Activated CD4-positive, alpha-beta T cell treated with anti-CD3 and anti-CD28 coated beads for 1 hour (primary cell): ENCODE results near the gene TMEM132D.

Source experiments
- DNase-seq: peaks from one replicate; pipeline ENCODE4 v3.0.0-alpha.2; 2020

Gene TMEM132D

GRCh38 chr12:129305851-129306250 is 598.0 kb downstream of the TMEM132D start:
- no peak for DNase-seq

- DNase-seq, result no peak
Measured at GRCh38 chr12:129304529-129304928, 599.3 kb downstream of the TMEM132D start.

DNA sequence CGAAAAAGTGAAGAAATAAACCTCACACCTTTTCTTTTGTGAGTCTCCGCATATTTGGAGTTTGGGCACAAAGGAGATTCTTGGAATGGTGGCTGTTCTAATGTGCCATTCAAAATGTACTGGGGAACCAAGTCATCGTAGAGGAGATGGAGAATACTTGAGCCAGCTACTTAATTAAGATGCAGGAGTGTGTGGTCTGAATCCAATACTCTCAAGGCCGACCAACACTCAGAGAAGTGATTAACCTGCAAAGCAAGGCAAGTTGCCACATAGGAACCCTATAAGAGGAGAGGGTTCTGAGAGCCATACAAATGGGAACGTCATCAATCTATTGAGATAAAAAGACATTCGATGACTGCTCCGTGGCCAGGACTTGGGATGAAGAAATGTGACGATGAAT is 603.8 kb downstream of the TMEM132D start:
- no peak for DNase-seq

DNA sequence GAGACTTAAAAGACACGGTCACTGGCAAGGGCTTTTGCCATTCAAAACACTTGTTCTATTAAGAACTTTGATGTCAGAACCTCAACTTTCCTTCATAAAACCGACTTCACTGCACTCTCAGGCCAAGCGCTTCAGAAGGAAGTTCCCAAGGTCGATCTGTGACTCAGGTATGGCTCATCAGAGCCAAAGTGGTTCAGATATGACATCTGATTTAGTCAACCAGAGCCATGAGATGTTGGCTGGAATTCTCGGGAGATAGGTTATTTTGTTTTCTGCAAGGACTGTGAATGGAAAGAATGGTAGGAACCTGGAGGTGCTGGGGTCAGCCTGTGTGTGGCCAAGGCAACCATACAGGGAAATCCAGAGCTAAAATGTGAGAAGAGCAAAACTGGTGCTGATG is 604.9 kb downstream of the TMEM132D start:
- no peak for DNase-seq

DNA sequence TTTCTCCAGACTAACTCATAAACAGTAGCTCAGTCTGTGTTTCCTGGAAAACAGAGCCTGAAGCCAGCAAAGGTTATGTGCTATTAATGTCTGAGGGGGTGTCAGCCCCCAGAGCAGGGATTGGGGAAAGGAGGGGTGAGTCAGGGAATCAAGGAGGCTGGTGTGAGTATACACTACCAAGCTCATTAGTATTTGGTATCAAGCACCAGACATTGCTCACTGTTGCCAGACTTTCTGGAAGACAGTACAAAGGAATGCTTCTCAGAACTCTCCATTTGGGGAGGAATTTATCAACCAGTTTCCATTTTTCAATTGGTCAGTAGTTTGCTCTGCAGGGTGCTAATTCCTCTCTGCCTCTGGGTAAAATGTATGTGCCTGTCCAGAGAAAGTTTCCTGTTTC is 607.2 kb downstream of the TMEM132D start:
- DNase-seq, result no peak

GRCh38 chr12:129294868-129295267 is 609.0 kb downstream of the TMEM132D start:
- no peak for DNase-seq

DNA sequence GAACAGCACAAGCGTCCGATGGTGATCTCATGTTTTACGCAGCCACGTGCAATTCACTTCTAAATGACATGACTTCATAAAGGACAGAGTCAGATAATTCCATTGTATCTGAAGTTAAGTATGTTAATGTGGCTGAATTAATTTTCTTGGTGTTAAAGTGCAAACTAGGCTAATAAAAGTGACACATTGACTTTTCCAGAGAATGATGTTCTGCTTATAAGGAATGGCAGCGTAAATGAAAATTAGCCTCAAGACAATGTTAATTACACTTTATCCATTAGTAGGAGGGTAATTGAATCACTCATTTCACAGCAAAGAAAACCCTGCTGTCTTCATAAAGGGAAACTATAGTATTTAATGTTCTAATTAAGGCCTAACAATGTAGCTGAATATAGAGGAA is 624.1 kb downstream of the TMEM132D start:
- no peak for DNase-seq

- DNase-seq, result no peak
Measured at GRCh38 chr12:129276361-129277060, 627.3 kb downstream of the TMEM132D start.

GRCh38 chr12:129269756-129270495 is 633.9 kb downstream of the TMEM132D start:
- no peak for DNase-seq

DNA sequence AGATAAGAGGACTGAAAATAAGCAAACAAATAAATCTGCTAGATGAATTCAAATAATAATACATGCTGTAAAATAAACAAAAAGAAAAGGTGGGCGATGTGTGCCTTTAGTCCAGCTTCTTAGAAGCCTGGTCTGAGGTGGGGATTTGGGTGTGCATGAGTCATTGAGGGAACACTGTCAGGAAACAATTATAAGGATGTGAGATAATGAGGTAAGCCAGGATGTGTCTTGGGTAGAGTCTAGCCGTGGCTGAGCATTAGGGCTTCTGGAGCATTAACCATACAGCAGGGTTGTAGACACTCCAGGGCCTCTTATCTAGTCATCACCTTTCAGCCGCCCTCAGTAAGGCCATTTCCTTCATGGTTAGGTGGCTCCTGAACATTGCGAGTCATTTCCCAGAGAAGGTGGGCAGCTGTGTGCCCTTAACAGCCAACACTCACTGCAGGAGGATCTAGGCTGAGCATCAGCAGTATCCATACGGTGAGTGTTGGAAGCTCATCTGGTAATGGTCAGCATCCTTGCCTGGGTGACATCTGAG is 645.0 kb downstream of the TMEM132D start:
- DNase-seq, result no peak

GRCh38 chr12:129257524-129257923 is 646.3 kb downstream of the TMEM132D start:
- no peak for DNase-seq

- DNase-seq, result no peak
Measured at GRCh38 chr12:129246630-129247029, 657.2 kb downstream of the TMEM132D start.

DNA sequence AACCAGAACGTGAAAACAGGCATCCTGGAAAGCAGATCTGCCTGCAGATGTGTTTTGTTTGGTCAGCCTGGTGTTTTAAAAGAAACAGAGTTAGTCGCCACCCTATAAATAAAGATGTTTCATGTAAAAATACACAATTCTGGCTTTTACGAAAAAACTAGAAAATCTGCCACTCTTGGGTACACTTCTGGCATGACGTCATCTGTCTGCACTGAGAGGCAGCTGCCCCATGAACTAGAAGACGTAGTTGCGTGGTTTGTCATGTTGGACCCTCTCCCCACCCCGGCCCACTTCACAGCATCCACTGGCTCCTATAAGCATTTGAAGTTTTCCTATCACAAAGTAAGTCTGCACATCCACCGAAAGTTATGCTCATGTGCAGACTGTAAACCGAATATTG is 658.1 kb downstream of the TMEM132D start:
- DNase-seq, result no peak

DNA sequence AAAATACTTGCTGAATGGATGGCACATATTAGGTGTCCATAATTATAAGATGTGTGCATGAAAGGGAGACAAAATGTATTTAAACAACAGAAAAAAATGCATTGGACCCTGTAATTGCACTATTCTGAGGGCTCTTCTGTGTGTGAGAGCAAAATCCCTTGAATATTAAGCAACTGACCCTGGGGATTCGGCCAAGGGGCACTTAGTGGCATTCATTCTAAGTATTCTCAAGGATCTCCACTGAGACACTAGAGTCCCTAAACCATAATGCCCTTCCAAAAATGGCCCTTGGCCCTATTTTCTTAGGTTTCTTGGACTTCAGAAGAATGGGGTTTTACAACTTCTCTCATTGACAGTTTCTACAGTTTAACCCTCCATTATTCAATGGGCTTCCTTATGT is 662.0 kb downstream of the TMEM132D start:
- no peak for DNase-seq

DNA sequence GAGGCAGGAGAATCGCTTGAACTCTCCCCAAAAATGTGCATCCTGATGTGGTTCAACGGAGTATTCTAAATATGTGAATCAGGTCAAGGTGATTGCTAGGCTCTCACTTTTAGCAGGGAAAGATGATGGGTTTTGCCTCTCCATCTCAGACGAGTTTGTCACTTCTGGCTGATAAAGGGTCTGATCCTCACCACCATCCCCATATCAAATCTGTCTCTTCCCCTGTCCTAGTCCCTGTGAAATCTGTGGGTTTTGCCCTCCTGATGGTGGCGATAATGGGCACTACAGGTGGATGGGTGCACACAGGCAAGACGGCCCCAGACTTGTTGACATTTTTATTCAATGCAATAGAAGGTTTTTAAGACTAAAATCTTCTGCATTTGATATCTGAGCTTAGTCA is 665.9 kb downstream of the TMEM132D start:
- no peak for DNase-seq

DNA sequence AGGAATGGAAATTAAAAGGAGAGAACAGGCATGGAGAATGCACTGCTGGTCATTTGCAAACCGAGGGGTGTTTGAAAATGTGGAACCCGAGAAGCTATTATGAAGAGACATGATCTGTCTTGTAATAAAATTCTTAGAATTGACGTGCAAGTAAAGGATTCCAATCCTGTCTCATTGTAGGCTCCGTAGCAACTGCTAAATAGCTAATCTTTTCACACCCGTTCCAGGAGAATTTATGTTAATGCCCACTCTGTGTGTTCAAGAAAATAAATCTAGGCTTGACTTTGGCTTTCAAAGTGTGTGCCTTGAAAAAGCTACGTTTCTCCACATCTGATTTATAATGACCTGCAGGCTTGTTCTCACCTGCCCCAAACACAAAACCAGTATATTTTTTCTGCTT is 669.6 kb downstream of the TMEM132D start:
- no peak for DNase-seq

DNA sequence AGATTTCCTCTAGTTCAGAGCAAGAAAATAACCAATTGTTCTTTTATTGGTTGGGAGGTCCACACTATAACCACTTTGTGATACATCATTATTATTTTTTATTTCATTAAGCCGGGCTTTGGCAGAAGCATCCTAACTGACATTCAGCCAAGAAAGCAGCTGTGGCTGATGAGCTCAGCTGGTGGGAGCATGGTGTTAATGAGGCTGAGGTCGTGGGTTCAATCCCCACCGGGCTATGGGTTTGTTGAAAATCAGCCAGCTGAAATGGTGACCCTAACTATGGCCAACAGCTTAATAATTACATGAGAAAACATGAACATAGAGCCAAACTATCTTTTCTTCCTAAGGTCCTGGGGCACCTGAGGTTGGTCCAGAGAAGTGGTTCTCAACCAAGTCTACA is 672.3 kb downstream of the TMEM132D start:
- DNase-seq, result no peak

DNA sequence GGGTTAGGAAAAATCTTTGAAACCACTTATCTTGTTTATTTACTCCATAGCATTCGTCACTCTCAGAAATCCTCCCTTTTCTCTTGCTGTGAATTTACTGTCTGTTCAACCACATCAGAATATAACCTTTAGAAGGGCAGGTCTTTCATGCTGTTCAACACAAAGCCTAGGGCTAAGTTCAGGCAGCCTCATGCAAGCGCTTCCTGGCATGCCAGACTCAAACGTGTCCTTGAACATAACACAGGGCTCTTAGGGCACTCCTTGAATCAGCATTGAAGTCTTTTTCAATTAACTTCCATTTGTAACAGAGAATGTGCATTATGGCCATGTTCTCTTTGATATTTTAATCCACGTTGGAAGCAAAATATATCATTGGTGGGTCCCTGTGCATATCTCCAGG is 672.8 kb downstream of the TMEM132D start:
- no peak for DNase-seq

- no peak for DNase-seq
Measured at GRCh38 chr12:129226851-129227250, 677.0 kb downstream of the TMEM132D start.

DNA sequence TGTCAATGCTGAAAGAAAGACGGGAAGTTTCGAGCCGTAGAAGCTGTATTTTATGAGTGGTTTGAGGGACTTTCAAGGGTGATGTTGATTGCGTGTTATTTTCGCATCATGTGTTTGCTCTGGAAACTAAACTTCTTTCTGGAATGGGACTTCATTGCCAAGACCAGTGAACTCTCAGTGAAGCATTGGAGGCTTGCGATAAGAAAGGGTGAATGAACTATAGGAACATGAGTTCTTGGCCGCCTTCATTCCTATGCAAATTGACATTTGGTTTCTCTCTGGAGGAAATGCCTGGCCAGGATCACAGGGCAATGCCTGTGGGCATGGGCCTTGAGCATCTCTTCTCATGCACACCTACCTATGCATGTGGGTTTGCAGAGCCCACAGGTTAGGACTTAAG is 677.8 kb downstream of the TMEM132D start:
- no peak for DNase-seq

- no peak for DNase-seq
Measured at GRCh38 chr12:129215556-129215955, 688.3 kb downstream of the TMEM132D start.

GRCh38 chr12:129213551-129213950 is 690.3 kb downstream of the TMEM132D start:
- DNase-seq, result no peak

DNA sequence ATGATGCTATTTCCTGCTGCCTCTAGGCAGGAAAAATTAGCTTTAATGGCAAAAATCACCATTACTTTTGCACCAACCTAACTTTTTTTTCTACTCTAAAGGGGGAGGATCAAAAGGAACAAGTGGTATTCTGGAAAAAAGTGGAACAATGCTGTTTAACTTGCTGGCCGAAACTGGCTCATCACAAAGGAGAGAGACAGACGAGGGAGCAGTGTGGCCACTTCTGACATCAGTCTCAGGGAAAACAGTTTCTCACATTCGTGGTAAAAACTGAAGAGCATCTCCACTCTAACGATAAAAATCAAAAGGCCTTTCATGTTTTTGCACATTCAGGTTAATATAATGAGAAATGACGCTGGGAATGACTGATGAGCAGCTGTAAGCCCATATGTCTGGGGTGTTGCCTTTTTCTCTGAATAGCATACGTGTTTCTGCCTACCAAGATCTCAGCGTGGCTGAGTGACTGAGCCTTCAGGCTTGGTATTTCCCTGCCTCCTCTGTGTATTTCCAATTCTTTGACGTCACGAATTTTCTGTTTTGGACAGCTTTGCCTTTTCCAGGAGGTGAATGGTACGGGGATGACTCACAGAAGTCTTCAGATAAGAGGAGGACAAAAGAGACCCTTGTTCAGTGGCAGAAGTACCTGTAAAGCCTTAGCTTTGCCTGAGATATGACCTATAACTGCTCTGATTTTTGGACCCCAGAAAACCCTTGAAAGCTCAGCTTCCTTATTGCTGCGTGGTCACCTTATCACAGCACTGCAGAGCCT is 691.8 kb downstream of the TMEM132D start:
- DNase-seq, result no peak

- DNase-seq, result no peak
Measured at GRCh38 chr12:129208566-129208965, 695.3 kb downstream of the TMEM132D start.
